CD4-positive, alpha-beta T cell treated with Interleukin-17A for 1 hour (primary cell): Measurements from ENCODE around the gene MRNIP.
"Not testable (repeated sequence)": the region's sequence is repeated elsewhere in the genome, so short reads cannot be mapped to it uniquely, and the experiment has no call there.

ENCODE experiments used
- DNase-seq: peaks from one replicate; pipeline ENCODE4 v3.0.0-alpha.2; 2020

Gene MRNIP

GRCh38 chr5:179837076-179838011, 21.3 kb downstream of the MRNIP start:
- peak; percentile 29 for DNase-seq

DNA sequence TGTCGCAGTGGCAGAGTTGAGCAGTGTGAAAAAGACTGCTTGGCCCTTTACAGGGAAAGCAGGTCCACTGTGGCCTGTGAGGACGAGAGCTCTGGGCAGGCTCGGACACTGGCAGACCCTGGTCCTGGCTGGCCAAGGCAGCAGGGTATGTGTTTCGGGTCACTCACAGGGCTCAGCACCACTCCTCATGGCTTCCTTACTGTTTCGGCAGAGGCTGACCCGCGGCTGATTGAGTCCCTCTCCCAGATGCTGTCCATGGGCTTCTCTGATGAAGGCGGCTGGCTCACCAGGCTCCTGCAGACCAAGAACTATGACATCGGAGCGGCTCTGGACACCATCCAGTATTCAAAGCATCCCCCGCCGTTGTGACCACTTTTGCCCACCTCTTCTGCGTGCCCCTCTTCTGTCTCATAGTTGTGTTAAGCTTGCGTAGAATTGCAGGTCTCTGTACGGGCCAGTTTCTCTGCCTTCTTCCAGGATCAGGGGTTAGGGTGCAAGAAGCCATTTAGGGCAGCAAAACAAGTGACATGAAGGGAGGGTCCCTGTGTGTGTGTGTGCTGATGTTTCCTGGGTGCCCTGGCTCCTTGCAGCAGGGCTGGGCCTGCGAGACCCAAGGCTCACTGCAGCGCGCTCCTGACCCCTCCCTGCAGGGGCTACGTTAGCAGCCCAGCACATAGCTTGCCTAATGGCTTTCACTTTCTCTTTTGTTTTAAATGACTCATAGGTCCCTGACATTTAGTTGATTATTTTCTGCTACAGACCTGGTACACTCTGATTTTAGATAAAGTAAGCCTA, 22.2 kb downstream of the MRNIP start:
- peak; percentile 80 for DNase-seq

- not testable (repeated sequence) for DNase-seq
Measured at GRCh38 chr5:179834871-179835270, 23.7 kb downstream of the MRNIP start.

- peak; percentile 13 for DNase-seq
Measured at GRCh38 chr5:179834120-179834519, 24.5 kb downstream of the MRNIP start.

DNA sequence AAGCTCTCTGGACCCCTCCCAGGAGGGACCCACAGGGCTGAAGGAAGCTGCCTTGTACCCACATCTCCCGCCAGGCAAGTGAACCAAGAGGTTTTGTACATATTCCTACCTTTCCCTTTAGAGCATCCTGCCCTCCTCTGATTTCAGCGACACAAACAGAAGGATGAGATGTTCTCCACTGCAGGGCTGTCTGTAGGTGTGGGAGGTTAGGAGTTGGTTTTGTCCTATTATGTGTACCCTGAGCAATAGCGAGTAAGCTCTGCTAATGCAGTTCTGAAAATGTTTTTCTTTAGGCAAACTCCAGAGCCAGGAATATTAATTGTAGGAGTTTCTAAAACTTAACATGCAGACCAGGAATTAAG, 24.9 kb downstream of the MRNIP start:
- no peak for DNase-seq

- DNase-seq, result peak; percentile 5
Measured at GRCh38 chr5:179833056-179833708, 25.4 kb downstream of the MRNIP start.

GRCh38 chr5:179832039-179832745, 26.4 kb downstream of the MRNIP start:
- DNase-seq, result peak; percentile 16

GRCh38 chr5:179830818-179831468, 27.7 kb downstream of the MRNIP start:
- no peak for DNase-seq

- no peak for DNase-seq
Measured at GRCh38 chr5:179829732-179830435, 28.7 kb downstream of the MRNIP start.

DNA sequence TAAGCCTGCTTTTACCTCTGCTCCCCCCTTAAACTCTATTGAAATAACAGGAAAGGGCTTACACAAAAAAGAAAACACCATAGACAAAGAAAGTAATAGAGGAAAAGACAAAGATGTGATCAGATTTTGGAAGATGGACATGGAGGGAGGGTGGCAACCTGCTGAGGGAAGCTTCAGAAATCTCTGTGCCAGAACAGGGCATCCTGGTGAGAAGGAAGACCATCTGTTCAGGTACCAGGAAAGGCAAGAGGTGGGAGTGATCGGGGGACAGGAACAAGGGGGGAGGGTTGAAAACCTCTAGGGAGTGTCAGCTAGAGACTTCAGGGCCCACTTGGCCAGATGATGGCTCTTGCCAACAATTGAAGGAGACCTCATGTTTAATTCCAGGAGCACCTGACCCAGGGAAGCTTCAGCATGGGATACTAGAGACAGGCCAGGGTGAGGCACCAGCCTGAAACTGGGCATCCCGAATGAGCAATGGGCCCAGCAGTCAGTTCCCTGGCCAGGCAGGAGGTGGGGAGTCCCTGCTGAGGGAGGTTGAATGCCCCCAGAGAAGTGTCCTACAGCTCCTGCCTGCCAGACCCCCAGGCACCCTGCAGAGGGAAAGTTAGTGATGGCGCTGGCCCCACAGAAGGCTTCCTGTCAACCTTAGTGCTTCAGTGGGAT, 29.7 kb downstream of the MRNIP start:
- peak; percentile 10 for DNase-seq

DNA sequence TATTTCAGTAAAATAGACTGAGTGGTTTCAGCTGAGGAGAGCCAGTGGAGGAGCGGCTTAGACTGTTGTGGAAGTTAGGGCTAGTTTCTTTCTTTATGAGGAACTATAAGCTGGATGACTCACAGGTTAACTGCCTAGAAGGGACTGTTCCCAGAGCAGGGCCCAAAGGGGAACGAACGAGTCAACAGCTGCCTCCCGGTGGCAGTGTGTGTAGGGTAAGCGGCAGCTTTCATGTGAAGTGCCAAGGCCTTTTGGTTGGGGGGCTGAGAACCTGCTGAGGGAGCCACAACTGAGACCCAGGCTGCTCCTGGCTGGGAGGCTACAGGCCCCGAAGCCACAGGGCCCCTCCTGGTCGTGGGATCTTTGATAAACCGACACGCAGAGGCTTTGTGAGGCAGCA, 30.9 kb downstream of the MRNIP start:
- peak; percentile 45 for DNase-seq

DNA sequence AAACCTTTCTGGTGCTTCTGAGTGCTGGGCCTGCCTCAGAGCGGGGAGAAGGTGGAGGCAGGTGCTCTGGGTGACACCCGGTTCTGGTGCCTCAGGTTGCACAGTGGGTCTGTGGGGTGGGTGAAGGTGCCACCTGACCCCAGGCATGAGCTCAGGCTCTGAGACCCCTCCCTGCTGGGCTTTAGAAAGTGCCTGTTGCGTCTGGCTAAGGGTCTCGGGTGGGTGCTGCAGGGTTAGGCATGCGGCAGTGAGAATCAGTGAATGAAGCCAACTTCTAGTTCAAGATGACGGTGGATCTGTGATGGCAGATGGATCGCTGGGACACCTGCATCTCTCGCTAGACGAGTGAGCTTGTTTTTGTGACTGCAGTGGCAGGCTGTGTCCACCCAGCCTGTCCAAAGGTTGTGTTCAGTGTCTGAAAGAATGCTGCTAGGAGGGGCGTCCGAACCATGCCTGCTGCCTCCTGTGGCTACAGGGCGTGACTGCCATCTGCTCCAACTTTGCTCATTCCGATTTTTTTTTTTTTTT, 32.9 kb downstream of the MRNIP start:
- DNase-seq, result peak; percentile 16

- no peak for DNase-seq
Measured at GRCh38 chr5:179824745-179825112, 33.9 kb downstream of the MRNIP start.

DNA sequence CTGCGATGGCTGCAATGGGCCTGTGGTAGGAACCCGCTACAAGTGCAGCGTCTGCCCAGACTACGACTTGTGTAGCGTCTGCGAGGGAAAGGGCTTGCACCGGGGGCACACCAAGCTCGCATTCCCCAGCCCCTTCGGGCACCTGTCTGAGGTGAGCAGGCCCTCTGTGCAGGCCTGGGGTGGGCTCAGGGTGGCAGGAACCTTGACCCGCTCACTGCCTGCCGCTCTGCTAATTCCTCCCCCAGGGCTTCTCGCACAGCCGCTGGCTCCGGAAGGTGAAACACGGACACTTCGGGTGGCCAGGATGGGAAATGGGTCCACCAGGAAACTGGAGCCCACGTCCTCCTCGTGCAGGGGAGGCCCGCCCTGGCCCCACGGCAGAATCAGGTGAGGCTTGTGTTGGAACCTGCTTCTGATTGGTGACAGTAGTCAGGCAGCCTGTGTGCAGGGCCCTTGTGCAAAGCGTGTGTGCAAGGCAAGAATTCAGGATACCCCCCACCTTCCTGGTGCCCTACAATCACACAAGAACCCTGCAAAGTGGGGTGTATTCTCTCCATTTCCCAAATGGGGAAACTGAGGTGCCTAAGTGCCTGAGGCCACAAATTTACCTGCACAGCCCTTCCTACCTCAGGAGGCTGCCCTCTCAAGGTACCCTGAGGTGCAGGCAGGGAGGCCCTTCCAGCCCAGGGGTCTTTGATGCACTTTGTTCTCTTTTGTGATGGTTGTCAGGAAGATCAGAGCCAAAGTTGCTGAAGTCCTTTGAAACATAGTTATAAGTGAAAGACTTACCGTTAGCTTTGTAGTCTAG, 34.5 kb downstream of the MRNIP start:
- DNase-seq, result peak; percentile 14

DNA sequence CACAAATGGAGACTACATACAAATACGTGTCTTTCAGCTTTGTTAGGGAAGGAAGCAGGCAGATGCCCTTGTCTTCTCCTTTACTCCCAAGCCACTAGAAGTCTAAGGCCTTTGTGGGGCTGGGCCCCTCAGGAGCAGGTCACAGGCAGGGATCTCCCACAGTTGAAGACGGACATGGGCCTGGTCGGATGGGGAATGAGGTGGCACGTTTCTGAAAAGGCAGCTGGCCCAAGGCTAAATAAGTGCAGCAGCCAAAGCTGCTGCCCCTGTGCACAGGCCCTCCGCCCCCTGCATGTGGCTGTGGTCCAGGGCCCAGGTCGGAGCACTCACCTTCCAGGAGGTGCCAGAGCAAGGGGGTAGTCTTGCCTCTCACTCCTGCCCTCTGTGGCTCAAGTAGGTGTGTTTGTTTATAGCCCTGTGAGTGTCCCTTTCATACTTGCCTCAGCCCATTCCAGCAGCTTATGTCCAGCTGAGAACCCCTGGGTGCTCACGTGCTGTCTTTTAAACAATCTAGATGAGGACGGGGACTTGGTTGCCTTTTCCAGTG, 36.1 kb downstream of the MRNIP start:
- DNase-seq, result no peak

DNA sequence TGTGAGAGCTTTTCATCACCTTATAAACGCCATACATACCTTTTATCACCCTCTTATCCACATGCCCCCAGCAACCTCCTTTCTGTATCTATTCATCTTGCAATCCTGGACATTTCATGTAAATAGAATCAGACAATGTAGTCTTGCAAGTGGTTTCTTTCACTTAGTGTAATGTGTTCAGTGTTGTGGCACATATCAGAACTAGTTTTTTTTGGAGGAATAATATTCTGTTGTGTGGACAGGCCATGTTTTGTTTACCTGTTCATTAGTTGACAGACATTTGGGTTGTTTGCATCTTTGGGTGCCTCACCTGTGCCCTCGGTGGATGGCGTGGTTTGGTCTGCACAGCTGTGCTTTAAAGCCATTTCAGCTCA, 36.6 kb downstream of the MRNIP start:
- no peak for DNase-seq

DNA sequence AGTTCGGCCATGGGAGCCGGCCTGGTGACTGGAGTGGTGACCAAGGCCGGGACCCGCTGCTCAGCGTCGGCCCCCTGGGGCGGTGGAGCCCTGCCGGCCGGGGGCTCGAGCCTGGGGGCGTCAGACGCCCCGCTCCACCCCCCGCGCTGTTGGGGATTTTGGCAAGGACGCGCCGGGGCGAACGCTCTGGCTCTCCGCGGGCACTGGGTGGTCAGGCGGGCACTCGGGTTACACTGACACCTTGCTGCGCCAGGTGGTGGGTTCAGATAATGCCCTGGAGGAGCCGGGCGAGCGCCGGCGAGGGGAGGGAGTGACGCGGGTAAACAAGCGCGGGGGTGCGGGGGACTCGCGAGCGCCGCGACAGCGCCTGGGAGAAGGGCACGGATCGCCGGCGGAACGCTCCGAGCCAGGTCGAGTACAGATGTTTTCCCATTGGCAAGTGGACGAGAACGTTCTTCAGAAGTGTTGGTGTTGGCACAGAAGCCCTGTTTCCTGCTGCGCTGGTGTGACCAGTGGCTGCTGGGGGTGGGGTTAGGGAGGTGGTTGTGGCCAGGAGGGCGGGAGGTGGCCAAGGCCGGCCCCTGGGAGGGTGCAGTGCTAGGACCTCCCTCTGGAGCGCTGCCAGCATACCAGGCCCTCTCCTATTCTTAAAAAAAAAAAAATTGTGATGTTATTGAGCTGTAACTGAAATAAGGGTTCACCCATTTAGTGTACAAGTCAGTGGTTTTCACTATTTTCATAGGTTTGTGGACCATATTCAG, 37.1 kb downstream of the MRNIP start:
- peak; percentile 93 for DNase-seq

GRCh38 chr5:179820483-179821297, 37.9 kb downstream of the MRNIP start, which contains the start of gene SQSTM1:
Gene SQSTM1, plus strand, starts transcription at chr5:179820905. Its CDS starts 32 bp downstream, at chr5:179820937.
- peak; percentile 87 for DNase-seq
